Measurements from ENCODE around the gene ZNF106. TPM values are rescaled to one million over a fixed set of nuclear protein-coding genes. Genes with fewer than 3 reads are reported as not detected.

ZNF106 gene
- total RNA-seq (2013): 103 TPM
- polyA plus RNA-seq (100 to 1,000 TPM in 1 of 3 donors, 10 to 100 TPM in 2; 29.0 to 121 (median 69.2) TPM), polyA minus RNA-seq (41.4 and 60.3 TPM in 2 replicates), total RNA-seq (42.1 to 304 (median 200) reads per million in 11 experiments)

DNA sequence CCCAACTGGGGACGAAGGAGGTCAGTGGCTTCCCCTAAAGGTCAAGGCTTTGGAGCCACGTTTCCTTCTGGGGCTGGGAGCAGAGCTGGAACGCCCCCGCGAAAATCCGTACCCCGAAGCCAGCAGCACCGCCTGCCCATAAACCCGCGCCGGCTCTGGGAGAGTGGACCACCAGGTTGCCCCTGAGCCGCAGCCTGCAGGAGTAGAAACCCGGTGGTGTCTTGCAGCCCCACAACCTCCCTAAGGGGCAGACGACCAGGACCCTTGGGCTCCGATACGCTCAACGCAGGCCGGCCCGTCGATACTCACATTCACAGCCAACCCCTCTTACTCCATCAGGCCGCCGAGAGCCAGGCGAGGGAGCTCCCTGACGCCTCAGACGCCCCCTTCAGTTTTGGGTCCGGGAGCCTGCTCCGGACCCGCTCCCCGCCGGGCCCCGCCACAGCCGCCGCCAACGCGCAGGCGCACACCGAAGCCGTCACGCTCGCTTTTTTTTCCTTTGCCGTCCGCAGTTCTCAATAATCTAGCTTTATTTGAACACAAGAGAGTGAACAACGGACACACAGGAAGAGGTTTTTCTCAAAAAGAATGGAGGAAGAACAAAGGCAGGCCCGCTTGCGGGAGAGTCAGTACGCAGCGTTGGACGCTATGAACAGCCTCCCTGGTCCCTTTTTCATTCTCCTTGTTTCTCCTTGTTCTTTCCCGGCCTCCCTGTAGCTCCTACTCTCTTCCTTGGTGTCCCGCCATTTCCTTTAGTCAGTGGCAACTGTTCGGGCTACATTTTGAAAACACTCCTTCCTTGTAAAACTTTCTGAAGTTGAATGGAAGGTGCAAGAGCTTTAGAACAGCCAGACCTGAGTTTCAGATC lies at the start of gene ZNF106:
ZNF106 (minus strand) TSS at position 471 of the 868 bp plus-strand sequence. CDS start 18,852 bp downstream, outside the sequence.
- peak within 1 kb of the TSS; percentile 89 to 99 for H3K27ac ChIP-seq (ENCODE audit: low read depth in 1 of 2, low read length in 2 of 2)
- H4K20me1 ChIP-seq (ENCODE audit: insufficient read depth, low read length): peaks cover 47% of the 10 kb centered on the region
- H3K36me3 ChIP-seq (replicated peaks in 1 of 2; ENCODE audit: control insufficient read depth in 1 of 2, insufficient read depth in 2 of 2, low read length in 2 of 2): peaks cover 3 to 14% of the 10 kb centered on the region in 2 donors
- peak within 1 kb of the TSS; percentile 91 to 92 for H3K4me3 Mint-ChIP-seq
- peaks cover 64 to 70% of the 10 kb centered on the region in 2 donors for H3K4me1 ChIP-seq (ENCODE audit: control insufficient read depth in 1 of 2, insufficient read depth in 2 of 2, low read length in 2 of 2)
- H2AFZ ChIP-seq (ENCODE audit: insufficient read depth, low read depth, low read length, poor library complexity, severe bottlenecking): peak within 1 kb of the TSS; percentile 86
- peaks cover 88% of the 10 kb centered on the region for H3K79me2 ChIP-seq (ENCODE audit: insufficient read depth, low read length)
- intact Hi-C loops (cut with micrococcal nuclease): loop anchor here (5.0 to 10.0 kb wide), 2 partner anchors 431 to 434 kb away; partner anchors contain the start of gene TTBK2 (in 2 of the 2)
- DNase-seq: peak; percentile 78 to 84 (median 82)
- peak within 1 kb of the TSS; percentile 84 to 100 (median 95) for H3K4me3 ChIP-seq (replicated peaks in 1 of 3; ENCODE audit: low read depth in 2 of 3, low read length in 3 of 3)
- peaks cover 0 to 5% (median 0%) of the 10 kb centered on the region in 3 donors for H3K27me3 Mint-ChIP-seq (ENCODE audit: low read depth in 3 of 3)
- H3K9me3 ChIP-seq (replicated peaks in 1 of 2; ENCODE audit: control insufficient read depth in 1 of 2, insufficient read depth in 1 of 2, low read length in 2 of 2): no peaks in the 10 kb centered on the region
- peaks cover 9 to 16% of the 10 kb centered on the region in 2 donors for H3K36me3 Mint-ChIP-seq
- TF ChIP-seq, protein P1, sequence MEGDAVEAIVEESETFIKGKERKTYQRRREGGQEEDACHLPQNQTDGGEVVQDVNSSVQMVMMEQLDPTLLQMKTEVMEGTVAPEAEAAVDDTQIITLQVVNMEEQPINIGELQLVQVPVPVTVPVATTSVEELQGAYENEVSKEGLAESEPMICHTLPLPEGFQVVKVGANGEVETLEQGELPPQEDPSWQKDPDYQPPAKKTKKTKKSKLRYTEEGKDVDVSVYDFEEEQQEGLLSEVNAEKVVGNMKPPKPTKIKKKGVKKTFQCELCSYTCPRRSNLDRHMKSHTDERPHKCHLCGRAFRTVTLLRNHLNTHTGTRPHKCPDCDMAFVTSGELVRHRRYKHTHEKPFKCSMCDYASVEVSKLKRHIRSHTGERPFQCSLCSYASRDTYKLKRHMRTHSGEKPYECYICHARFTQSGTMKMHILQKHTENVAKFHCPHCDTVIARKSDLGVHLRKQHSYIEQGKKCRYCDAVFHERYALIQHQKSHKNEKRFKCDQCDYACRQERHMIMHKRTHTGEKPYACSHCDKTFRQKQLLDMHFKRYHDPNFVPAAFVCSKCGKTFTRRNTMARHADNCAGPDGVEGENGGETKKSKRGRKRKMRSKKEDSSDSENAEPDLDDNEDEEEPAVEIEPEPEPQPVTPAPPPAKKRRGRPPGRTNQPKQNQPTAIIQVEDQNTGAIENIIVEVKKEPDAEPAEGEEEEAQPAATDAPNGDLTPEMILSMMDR (IDR thresholded peaks at IDR 0.05): no peak
- peak within 1 kb of the TSS; percentile 89 for H3K9ac ChIP-seq (ENCODE audit: insufficient read depth, low read length, poor library complexity, severe bottlenecking)
- H3K9me3 Mint-ChIP-seq: no peaks in the 10 kb centered on the region
- peak within 1 kb of the TSS; percentile 83 for H3K4me2 ChIP-seq (replicated peaks; ENCODE audit: extremely low read depth, low read length, poor library complexity, severe bottlenecking)
- 1% methylated on average over 42 of the region's 51 CpGs for WGBS (ENCODE audit: insufficient coverage)
- H3K4me1 Mint-ChIP-seq: peaks cover 60% of the 10 kb centered on the region
- H3K27ac Mint-ChIP-seq: peak within 1 kb of the TSS; percentile 97 to 99 (median 98)
- H3K27me3 ChIP-seq (ENCODE audit: control insufficient read depth in 2 of 2, insufficient read depth in 2 of 2, low read length in 2 of 2): no peaks in the 10 kb centered on the region

- H3K79me2 ChIP-seq (ENCODE audit: insufficient read depth, low read length): no peaks in the 10 kb centered on the region
- H3K4me1 ChIP-seq (ENCODE audit: control insufficient read depth in 1 of 2, insufficient read depth in 2 of 2, low read length in 2 of 2): no peaks in the 10 kb centered on the region
- H4K20me1 ChIP-seq (ENCODE audit: insufficient read depth, low read length): peaks cover 11% of the 10 kb centered on the region
- H3K9ac ChIP-seq (ENCODE audit: insufficient read depth, low read length, poor library complexity, severe bottlenecking): no peak overlapping the region
- H3K27ac ChIP-seq (ENCODE audit: low read depth in 1 of 2, low read length in 2 of 2): no peak overlapping the region
- Mint-ChIP-seq H3K4me1 (no peaks in the 10 kb centered on the region), H3K9me3 (no peaks in the 10 kb centered on the region), H3K27ac (peak overlapping the region in 1 of 7 donors; percentile 21), H3K27me3 (ENCODE audit: low read depth in 3 of 3) (no peaks in the 10 kb centered on the region), H3K4me3 (no peak overlapping the region), H3K36me3 (peaks cover 67 to 82% of the 10 kb centered on the region in 2 donors)
- H3K9me3 ChIP-seq (replicated peaks in 1 of 2; ENCODE audit: control insufficient read depth in 1 of 2, insufficient read depth in 1 of 2, low read length in 2 of 2): no peaks in the 10 kb centered on the region
- TF ChIP-seq, protein P1 (IDR thresholded peaks at IDR 0.05): no peak
- H3K4me3 ChIP-seq (replicated peaks in 1 of 3; ENCODE audit: low read depth in 2 of 3, low read length in 3 of 3): no peak overlapping the region
- no peak overlapping the region for H2AFZ ChIP-seq (ENCODE audit: insufficient read depth, low read depth, low read length, poor library complexity, severe bottlenecking)
- peaks cover 58 to 99% of the 10 kb centered on the region in 2 donors for H3K36me3 ChIP-seq (replicated peaks in 1 of 2; ENCODE audit: control insufficient read depth in 1 of 2, insufficient read depth in 2 of 2, low read length in 2 of 2)
- no peak overlapping the region for H3K4me2 ChIP-seq (replicated peaks; ENCODE audit: extremely low read depth, low read length, poor library complexity, severe bottlenecking)
- no peaks in the 10 kb centered on the region for H3K27me3 ChIP-seq (ENCODE audit: control insufficient read depth in 2 of 2, insufficient read depth in 2 of 2, low read length in 2 of 2)
- no CpG with 5 or more reads among the region's 1 CpG for WGBS (ENCODE audit: insufficient coverage)
- DNase-seq: no peak
- intact Hi-C loops (cut with micrococcal nuclease): no loop called here
These were observed 42.3 kb upstream of the ZNF106 start for GRCh38 chr15:42533246-42533645.

Data from CD14-positive monocyte (primary cell).